ENCODE data around the gene ARG2. TPM values are rescaled to one million over a fixed set of nuclear protein-coding genes. Genes with fewer than 3 reads are reported as not detected.

The ARG2 gene
- total RNA-seq, 4 donors from 2014 or later, result 76.1 to 160 (median 95.0) TPM

- no peaks in the 10 kb centered on the region for H3K27me3 ChIP-seq
- DNase-seq, result no peak
- TF ChIP-seq CTCF (IDR thresholded peaks at IDR 0.05) (no peak), POLR2A (IDR thresholded peaks at IDR 0.05) (no peak)
- intact Hi-C loops (cut with DNase I), result no loop called here
- 87 to 92% methylated on average over 5 of the region's 5 CpGs for WGBS, 2 donors
- no peak overlapping the region for H3K4me3 ChIP-seq (replicated peaks in 1 of 3)
- H3K36me3 ChIP-seq, result no peaks in the 10 kb centered on the region
- no peaks in the 10 kb centered on the region for H3K9me3 ChIP-seq
- peaks cover 0 to 7% of the 10 kb centered on the region in 2 donors for H3K4me1 ChIP-seq
- H3K27ac ChIP-seq, result no peak overlapping the region
Measured at GRCh38 chr14:67607646-67608045, 12.1 kb upstream of the ARG2 start.

GRCh38 chr14:67609642-67610310 is 9.9 kb upstream of the ARG2 start:
- Histone ChIP-seq H3K36me3 (no peaks in the 10 kb centered on the region), H3K27me3 (no peaks in the 10 kb centered on the region), H3K4me3 (replicated peaks in 1 of 3) (no peak overlapping the region), H3K4me1 (peaks cover 5 to 10% of the 10 kb centered on the region in 2 donors), H3K27ac (no peak overlapping the region), H3K9me3 (no peaks in the 10 kb centered on the region)
- intact Hi-C loops (cut with DNase I), result loop anchor here (10.0 kb wide), 1 partner anchor 55 kb away; no protein-coding TSS in a partner anchor
- DNase-seq, result no peak
- TF ChIP-seq POLR2A (IDR thresholded peaks at IDR 0.05), result no peak
- TF ChIP-seq CTCF (IDR thresholded peaks at IDR 0.05), result no peak
- WGBS, 2 donors, result 76 to 78% methylated on average over 10 of the region's 10 CpGs

- no peak for DNase-seq
- intact Hi-C loops (cut with DNase I), result loop anchor here (10.0 kb wide), 1 partner anchor 54 kb away; no protein-coding TSS in a partner anchor
- Histone ChIP-seq H3K36me3 (no peaks in the 10 kb centered on the region), H3K27me3 (no peaks in the 10 kb centered on the region), H3K4me1 (peaks cover 5 to 10% of the 10 kb centered on the region in 2 donors), H3K9me3 (no peaks in the 10 kb centered on the region), H3K27ac (no peak overlapping the region), H3K4me3 (replicated peaks in 1 of 3) (no peak overlapping the region)
- WGBS, 2 donors, result 79 to 83% methylated on average over 1 of the region's 1 CpG
- TF ChIP-seq CTCF (IDR thresholded peaks at IDR 0.05) (no peak), POLR2A (IDR thresholded peaks at IDR 0.05) (no peak)
Measured at GRCh38 chr14:67610491-67610890, 9.2 kb upstream of the ARG2 start.

- H3K9me3 ChIP-seq, result no peaks in the 10 kb centered on the region
- peak overlapping the region; percentile 87 to 93 (median 92) for H3K27ac ChIP-seq
- H3K36me3 ChIP-seq, result no peaks in the 10 kb centered on the region
- DNase-seq, result no peak
- intact Hi-C loops (cut with DNase I), result loop anchor here (10.0 kb wide), 1 partner anchor 46 kb away; no protein-coding TSS in a partner anchor
- H3K27me3 ChIP-seq, result no peaks in the 10 kb centered on the region
- peaks cover 35 to 49% of the 10 kb centered on the region in 2 donors for H3K4me1 ChIP-seq
- peak; percentile 25 to 74 (median 62) for TF ChIP-seq CTCF (IDR thresholded peaks at IDR 0.05)
- TF ChIP-seq POLR2A (IDR thresholded peaks at IDR 0.05), result no peak
- no peak overlapping the region for H3K4me3 ChIP-seq (replicated peaks in 1 of 3)
Measured at GRCh38 chr14:67618617-67619063, 1.1 kb upstream of the ARG2 start.

GRCh38 chr14:67620217-67620785 is 581 bp downstream of the ARG2 start:
- peak overlapping the region; percentile 87 to 96 (median 87) for H3K27ac ChIP-seq
- TF ChIP-seq POLR2A (IDR thresholded peaks at IDR 0.05), result no peak
- TF ChIP-seq CTCF (IDR thresholded peaks at IDR 0.05), result no peak
- intact Hi-C loops (cut with DNase I), result no loop called here
- no peaks in the 10 kb centered on the region for H3K27me3 ChIP-seq
- WGBS, 2 donors, result 3 to 9% methylated on average over 19 of the region's 19 CpGs
- peak; percentile 63 to 65 for DNase-seq
- H3K9me3 ChIP-seq, result no peaks in the 10 kb centered on the region
- peaks cover 38 to 51% of the 10 kb centered on the region in 2 donors for H3K4me1 ChIP-seq
- H3K36me3 ChIP-seq, result no peaks in the 10 kb centered on the region
- peak overlapping the region; percentile 13 to 80 (median 75) for H3K4me3 ChIP-seq (replicated peaks in 1 of 3)
